CD4-positive, alpha-beta T cell treated with Interleukin-1 beta for 1 hour (primary cell): ENCODE results near the gene GOLGA8B.
"Not testable (repeated sequence)": the region's sequence is repeated elsewhere in the genome, so short reads cannot be mapped to it uniquely, and the experiment has no call there.

Source experiments
- DNase-seq, 2 donors: peaks; one replicate each; pipeline ENCODE4 v3.0.0-alpha.2; 2020 to 2022

The GOLGA8B gene

GRCh38 chr15:34555162-34555561, 28.3 kb downstream of the GOLGA8B start:
- not testable (repeated sequence) for DNase-seq

GRCh38 chr15:34554716-34555115, 28.7 kb downstream of the GOLGA8B start:
- DNase-seq = not testable (repeated sequence)

GRCh38 chr15:34554126-34554525, 29.3 kb downstream of the GOLGA8B start:
- not testable (repeated sequence) for DNase-seq

DNA sequence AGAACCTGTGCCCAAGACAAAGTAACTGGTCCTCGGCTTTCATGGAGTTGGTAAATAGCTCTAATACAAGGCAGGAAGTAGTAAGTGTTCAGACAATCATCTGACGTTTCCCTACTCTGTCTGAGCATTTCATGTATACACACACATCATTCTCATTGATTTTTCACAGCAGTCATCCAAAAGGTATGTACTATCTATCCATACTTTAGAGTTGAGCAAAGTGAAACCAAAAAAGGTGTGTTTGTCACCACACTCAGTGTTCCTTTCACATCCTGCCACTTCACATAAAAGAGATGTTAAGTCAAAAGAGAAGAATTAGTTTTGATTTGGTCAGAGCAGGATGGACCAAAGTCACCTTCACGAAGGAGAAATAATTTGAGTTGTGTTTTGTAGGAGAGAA, 33.3 kb downstream of the GOLGA8B start:
- not testable (repeated sequence) for DNase-seq

DNA sequence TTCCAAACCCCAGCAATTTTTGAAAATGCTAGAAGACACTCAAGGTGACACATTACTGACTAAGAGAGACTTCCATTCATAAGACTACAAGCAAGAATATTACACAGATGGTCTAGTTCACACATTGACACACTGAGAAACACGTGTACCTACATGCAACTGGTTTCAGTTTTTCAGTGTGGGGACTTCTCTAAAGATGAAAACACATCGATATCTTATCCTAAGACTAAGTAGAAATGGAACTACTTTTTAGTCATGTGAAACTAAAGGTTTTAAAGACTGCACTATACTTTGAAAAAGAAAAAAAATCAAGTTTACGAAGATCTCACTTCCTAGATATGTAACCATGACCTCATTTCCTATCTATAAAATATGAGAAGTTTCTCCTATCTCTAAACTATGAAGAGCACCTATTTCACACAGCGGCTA, 34.1 kb downstream of the GOLGA8B start:
- DNase-seq = not testable (repeated sequence)

DNA sequence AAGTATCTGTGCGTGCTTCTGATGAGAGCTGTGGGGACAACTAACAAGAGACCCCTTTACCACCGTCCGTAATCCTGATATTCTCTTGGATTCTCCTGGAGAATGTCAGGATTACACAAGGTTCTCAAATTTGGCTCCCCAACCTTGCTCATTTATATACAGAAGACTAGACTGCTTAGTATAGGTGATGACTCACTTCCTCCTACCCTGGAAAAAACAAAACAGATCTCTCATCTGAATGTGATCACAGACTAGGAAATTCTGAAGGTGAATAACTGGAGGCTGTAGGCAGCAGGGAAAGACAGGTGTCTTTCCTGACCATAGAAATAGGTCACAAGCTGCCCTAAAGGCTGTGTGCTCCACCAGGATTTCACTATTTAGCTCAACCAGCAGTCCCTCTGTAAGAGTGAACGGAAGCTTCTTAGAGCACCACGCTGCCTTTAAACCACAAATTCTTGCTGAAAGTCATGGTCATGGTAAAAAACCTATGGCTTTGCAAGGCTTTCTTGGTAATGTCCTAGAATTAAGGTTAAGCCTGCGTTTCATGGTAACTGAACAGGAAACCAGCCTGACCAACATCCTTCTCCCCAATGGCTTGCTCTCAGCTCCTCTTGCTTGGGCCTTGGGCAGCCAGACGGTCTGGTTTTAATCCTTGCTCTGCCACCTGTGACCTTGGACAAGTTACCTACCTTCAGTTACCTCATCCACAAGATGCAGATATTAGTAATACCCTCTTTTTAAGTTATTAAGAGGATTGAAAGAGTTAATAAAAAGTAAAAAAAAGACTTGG, 39.4 kb downstream of the GOLGA8B start:
- not testable (repeated sequence) for DNase-seq

- not testable (repeated sequence) for DNase-seq
These were observed 47.6 kb downstream of the GOLGA8B start for GRCh38 chr15:34535857-34536256.
